GM19467 (cell line): ENCODE results near the gene WNT1.

Experiments
- ATAC-seq: cut with Tn5 transposase; IDR thresholded peaks from one replicate; pipeline ENCODE4 v1.9.1; 2021; ENCODE audit warnings: mild to moderate bottlenecking, moderate library complexity; ENCODE audit not compliant: unreplicated experiment

WNT1 gene

GRCh38 chr12:49026678-49027480 lies 48.8 kb downstream of the WNT1 start:
- no peak for ATAC-seq

GRCh38 chr12:49027846-49028555 lies 49.9 kb downstream of the WNT1 start:
- ATAC-seq = no peak

GRCh38 chr12:49028666-49029275 lies 50.6 kb downstream of the WNT1 start:
- no peak for ATAC-seq

- no peak for ATAC-seq
Observed at GRCh38 chr12:49030119-49030518, 52.0 kb downstream of the WNT1 start.

GRCh38 chr12:49030714-49031572 lies 52.8 kb downstream of the WNT1 start:
- ATAC-seq = no peak

- ATAC-seq = no peak
Observed at GRCh38 chr12:49031573-49032161, 53.5 kb downstream of the WNT1 start.
